Heart right ventricle (tissue), 16 donors: ENCODE data around the gene IBSP. TPM values are rescaled to one million over a fixed set of nuclear protein-coding genes. Genes with fewer than 3 reads are reported as not detected.

Source experiments
- ATAC-seq, 8 donors: fragments of 200-7000 bp; cut with Tn5 transposase; one replicate each; pipeline ENCODE4 v1.9.1; 2020; ENCODE audit warnings: mild to moderate bottlenecking in 8 of 8, moderate library complexity in 8 of 8, moderate number of reproducible peaks in 1 of 8
- DNase-seq, 2 donors: peaks; one replicate each; pipeline ENCODE4 v3.0.0-alpha.2; 2020
- H3K27ac ChIP-seq, 10 donors: fragments of 200-600 bp; sonication (generic) in 2 of 10; one replicate each; pipeline versions ENCODE4 v1.5.0 to v1.8.0; 2020 to 2022; ENCODE audit warnings: mild to moderate bottlenecking in 3 of 10
- H3K27me3 ChIP-seq, 7 donors: fragments of 200-600 bp; one replicate each; pipeline ENCODE4 v1.8.0; 2021 to 2022; ENCODE audit warnings: mild to moderate bottlenecking in 2 of 7
- H3K36me3 ChIP-seq, 9 donors: fragments of 200-600 bp; sonication (generic) in 1 of 9; one replicate each; pipeline versions ENCODE4 v1.5.0 to v1.8.0; 2020 to 2022; ENCODE audit warnings: mild to moderate bottlenecking in 2 of 9
- H3K4me1 ChIP-seq, 9 donors: fragments of 200-600 bp; sonication (generic) in 1 of 9; one replicate each; pipeline versions ENCODE4 v1.5.0 to v1.8.0; 2020 to 2022; ENCODE audit warnings: mild to moderate bottlenecking in 4 of 9
- H3K4me3 ChIP-seq, 10 donors: fragments of 200-600 bp; sonication (generic) in 2 of 10; one replicate each; pipeline versions ENCODE4 v1.5.0 to v1.8.0; 2020 to 2022; ENCODE audit warnings: mild to moderate bottlenecking in 7 of 10, moderate library complexity in 2 of 10
- H3K9me3 ChIP-seq, 11 donors: fragments of 200-600 bp in 10 of 11; sonication (generic) in 2 of 11; one replicate each; pipeline versions ENCODE4 v1.5.0 to v1.8.0; 2013 to 2022; ENCODE audit warnings: mild to moderate bottlenecking in 2 of 11, control low read depth in 1 of 11, moderate library complexity in 1 of 11
- CTCF ChIP-seq, 9 donors: fragments of 200-600 bp; sonication (generic) in 2 of 9; IDR thresholded peaks; one replicate each; pipeline versions ENCODE4 v1.5.0 to v1.8.0; 2021 to 2022; ENCODE audit warnings: antibody characterized with exemption in 9 of 9, mild to moderate bottlenecking in 5 of 9, moderate library complexity in 1 of 9
- WGBS, 2 donors: extraction: QIAGEN DNeasy Blood & Tissue Kit; methylation state at CpG; one replicate each; pipeline ENCODE4 v1.1.7; 2013; ENCODE audit warnings: inconsistent platforms in 1 of 2; 5-methylcytosine and 5-hydroxymethylcytosine counted together
- intact Hi-C, 10 donors: fragments of 100-400 bp; cut with DNase I; formaldehyde crosslinking; loops; one replicate each; pipeline versions ENCODE4 v1.11.1 to v1.14.2; 2022
- polyA plus RNA-seq, 2 donors: library from polyadenylated mRNA; stranded (reverse); fragments of 200-250 nt; gene quantifications; one replicate each; pipeline ENCODE4 v1.2.3, GENCODE V29; 2013
- total RNA-seq, 10 donors: library from RNA; stranded (reverse); fragmentation: NEBNext Ultra II Directional in 3 of 10; extraction: Animal tissue kit (Norgen Biotek cat#: 25700) in 3 of 10; gene quantifications; one replicate each; pipeline versions ENCODE4 v1.2.1 to v1.2.4, GENCODE V29; 2021 to 2023
- donor health status: Arrhythmogenic right ventricular cardiomyopathy.
- donor health status: ischemic (EF 13 %, LVEDD 7.1; RV severe dilation, severe dysfunction).
- donor health status: healthy with polysubstance abuse.
- donor health status: DM: no; HTN: yes; CAD: no.
- donor health status: DM: no; HTN: no; CAD: no.
- donor health status: ischemic (EF 25% LVEDD 6.9; RV normal size, moderate dysfunction).
- donor health status: ischemic (EF 25% LVEDD 5.7; RV mildly dilated, moderate dysfunction).
- donor health status: healthy.
- donor health status: DM: yes; HTN: yes; CAD: no.
- donor health status: Ischemic cardiomyopathy.
- donor health status: ischemic (EF 35%, LVEDD 5.7; RV mildly dilated, moderate dysfunction).
- donor health status: nonischemic (EF 11% LVEDD 7.7; RV severe dilation, severe dysfunction).
- donor health status: DM: yes; HTN: yes; CAD: no.
- donor health status: PGD.
- donor health status: ischemic (EF 29% LVEDD 5.4; RV normal size, mild dysfunction).
- donor health status: nonischemic (EF 23%, LVEDD 6.1; RV moderate dilation, normal function).

The IBSP gene
- total and polyA plus RNA-seq, 12 donors, result 0.16 TPM; not detected in 11

GRCh38 chr4:87803421-87803820 is 4.1 kb downstream of the IBSP start:
- Histone ChIP-seq H3K27ac (no peak overlapping the region), H3K4me3 (no peak overlapping the region), H3K9me3 (no peaks in the 10 kb centered on the region), H3K4me1 (peaks cover 0 to 3% (median 0%) of the 10 kb centered on the region in 9 donors), H3K36me3 (no peaks in the 10 kb centered on the region), H3K27me3 (no peaks in the 10 kb centered on the region)
- DNase-seq (no peak), ATAC-seq (no peak)
- no peak for TF ChIP-seq CTCF (IDR thresholded peaks at IDR 0.05)
- WGBS, 2 donors, result 80 to 86% methylated on average over 2 of the region's 2 CpGs
- intact Hi-C loops, result no loop called here

GRCh38 chr4:87804871-87805270 is 5.5 kb downstream of the IBSP start:
- Histone ChIP-seq H3K27ac (no peak overlapping the region), H3K9me3 (peaks cover 0 to 3% (median 0%) of the 10 kb centered on the region in 11 donors), H3K27me3 (no peaks in the 10 kb centered on the region), H3K36me3 (no peaks in the 10 kb centered on the region), H3K4me3 (no peak overlapping the region), H3K4me1 (peaks cover 0 to 3% (median 0%) of the 10 kb centered on the region in 9 donors)
- intact Hi-C loops, result no loop called here
- DNase-seq (no peak), ATAC-seq (no peak)
- 48 to 66% methylated on average over 2 of the region's 2 CpGs for WGBS, 2 donors
- no peak for TF ChIP-seq CTCF (IDR thresholded peaks at IDR 0.05)

- DNase-seq, result no peak
- no peak for TF ChIP-seq CTCF (IDR thresholded peaks at IDR 0.05)
- H3K9me3 ChIP-seq, result peaks cover 0 to 3% (median 0%) of the 10 kb centered on the region in 11 donors
- WGBS, 2 donors, result 72 to 79% methylated on average over 2 of the region's 2 CpGs
- peaks cover 0 to 3% (median 0%) of the 10 kb centered on the region in 9 donors for H3K4me1 ChIP-seq
- H3K27ac ChIP-seq, result no peak overlapping the region
- H3K36me3 ChIP-seq, result no peaks in the 10 kb centered on the region
- ATAC-seq, result no peak
- H3K4me3 ChIP-seq, result no peak overlapping the region
- H3K27me3 ChIP-seq, result no peaks in the 10 kb centered on the region
- intact Hi-C loops, result no loop called here
Observed at GRCh38 chr4:87805971-87806370, 6.6 kb downstream of the IBSP start.

GRCh38 chr4:87806520-87806919 is 7.2 kb downstream of the IBSP start:
- H3K36me3 ChIP-seq, result no peaks in the 10 kb centered on the region
- H3K4me3 ChIP-seq, result no peak overlapping the region
- H3K4me1 ChIP-seq, result peaks cover 0 to 3% (median 0%) of the 10 kb centered on the region in 9 donors
- ATAC-seq (no peak), DNase-seq (no peak)
- TF ChIP-seq CTCF (IDR thresholded peaks at IDR 0.05), result no peak
- no peak overlapping the region for H3K27ac ChIP-seq
- 93 to 95% methylated on average over 3 of the region's 3 CpGs for WGBS, 2 donors
- H3K27me3 ChIP-seq, result no peaks in the 10 kb centered on the region
- intact Hi-C loops, result no loop called here
- H3K9me3 ChIP-seq, result peaks cover 0 to 3% (median 0%) of the 10 kb centered on the region in 11 donors
